H1 (cell line): ENCODE results near the gene ANO9. TPM values are rescaled to one million over a fixed set of nuclear protein-coding genes. Genes with fewer than 3 reads are reported as not detected.

Source experiments
- CTCF ChIA-PET: fragments of 300-600 bp; sonication (Branson Sonifier 250); formaldehyde crosslinking; loops from one replicate; lab custom pipeline; 2021; ENCODE audit not compliant: partially characterized antibody; lab: Charles Lee
- POLR2A ChIA-PET: fragments of 300-600 bp; sonication (Branson Sonifier 250); formaldehyde crosslinking; loops from one replicate; lab custom pipeline; 2021; ENCODE audit warnings: inconsistent platforms; ENCODE audit not compliant: partially characterized antibody; lab: Charles Lee
- DNase-seq, 2 experiments: peaks; one replicate each; pipeline versions ENCODE4 v3.0.0 to v3.0.0-alpha.2; 2010 to 2022; ENCODE audit warnings: low spot score in 2 of 2, low read depth in 1 of 2, mixed read lengths in 1 of 2
- FAIRE-seq: peaks from 2 replicates; lab custom pipeline; 2011; peaks lifted over from hg19 to GRCh38; lab: Jason Lieb, UNC
- H2AFZ ChIP-seq: 2 replicates; pipeline ENCODE4 v1.8.1; 2012; ENCODE audit warnings: low read length, inconsistent platforms
- H2AK5ac ChIP-seq: 2 replicates; pipeline ENCODE4 v1.6.1; 2013; ENCODE audit warnings: low read depth, low read length
- H2BK120ac ChIP-seq: replicated peaks from 2 replicates; pipeline ENCODE3; 2013; ENCODE audit warnings: low read depth, low read length, inconsistent platforms
- H2BK12ac ChIP-seq: 2 replicates; pipeline ENCODE4 v1.6.1; 2013; ENCODE audit warnings: low read depth, low read length
- H2BK15ac ChIP-seq: 2 replicates; pipeline ENCODE4 v1.6.1; 2013; ENCODE audit warnings: low read length
- H2BK20ac ChIP-seq: 2 replicates; pipeline ENCODE4 v1.6.1; 2013; ENCODE audit warnings: low read length
- H2BK5ac ChIP-seq: 2 replicates; pipeline ENCODE4 v1.6.1; 2013; ENCODE audit warnings: low read depth, low read length
- H3K14ac ChIP-seq: 2 replicates; pipeline ENCODE4 v1.6.1; 2013; ENCODE audit warnings: inconsistent platforms; ENCODE audit not compliant: insufficient read length
- H3K18ac ChIP-seq: 2 replicates; pipeline ENCODE4 v1.6.1; 2013; ENCODE audit warnings: low read length; ENCODE audit errors: extremely low read depth
- H3K23ac ChIP-seq: 2 replicates; pipeline ENCODE4 v1.6.1; 2013; ENCODE audit warnings: inconsistent platforms; ENCODE audit not compliant: insufficient read length
- H3K23me2 ChIP-seq: 2 replicates; pipeline ENCODE4 v1.6.1; 2013; ENCODE audit warnings: low read depth, low read length
- H3K27ac ChIP-seq: 2 replicates; pipeline ENCODE4 v1.6.1; 2011; ENCODE audit warnings: low read depth, low read length, inconsistent platforms
- H3K27me3 ChIP-seq, 4 experiments: replicated peaks in 1 of 4; 1 replicate in 1 of 4; 2 replicates in 3 of 4; pipeline versions ENCODE4 v1.6.1 to v1.8.1; 2011 to 2013; ENCODE audit warnings: low read length in 3 of 4, mild to moderate bottlenecking in 3 of 4, inconsistent platforms in 2 of 4, mixed read lengths in 2 of 4, moderate library complexity in 1 of 4; ENCODE audit not compliant: control insufficient read depth in 3 of 4, insufficient read depth in 3 of 4; ENCODE audit errors: extremely low read depth in 1 of 4
- H3K36me3 ChIP-seq, 4 experiments: 2 replicates each; pipeline versions ENCODE4 v1.6.1 to v1.8.1; 2011 to 2013; ENCODE audit warnings: mild to moderate bottlenecking in 4 of 4, low read length in 3 of 4, moderate library complexity in 2 of 4, control low read depth in 1 of 4, inconsistent platforms in 1 of 4; ENCODE audit not compliant: insufficient read depth in 4 of 4, control insufficient read depth in 2 of 4
- H3K4ac ChIP-seq: replicated peaks from 2 replicates; pipeline ENCODE3; 2013; ENCODE audit warnings: low read length, low read depth, mixed read lengths, inconsistent platforms; ENCODE audit not compliant: insufficient read length
- H3K4me1 ChIP-seq, 4 experiments: replicated peaks in 1 of 4; 1 replicate in 1 of 4; 2 replicates in 3 of 4; pipeline versions ENCODE4 v1.6.1 to v1.8.1; 2011 to 2013; ENCODE audit warnings: low read length in 3 of 4, inconsistent platforms in 2 of 4, mixed read lengths in 1 of 4; ENCODE audit not compliant: insufficient read depth in 4 of 4, control insufficient read depth in 3 of 4
- H3K4me2 ChIP-seq, 2 experiments: 2 replicates each; pipeline versions ENCODE4 v1.6.1 to v1.8.1; 2011 to 2013; ENCODE audit warnings: low read depth in 2 of 2, low read length in 2 of 2, control low read depth in 1 of 2, inconsistent platforms in 1 of 2, mild to moderate bottlenecking in 1 of 2; ENCODE audit not compliant: insufficient read depth in 1 of 2
- H3K4me3 ChIP-seq, 4 experiments: fragments of 200-600, 300-600 bp in 1 of 4; sonication (generic), shearing (Covaris generic), sonication (Bioruptor Twin) in 1 of 4; 2 replicates each; pipeline versions ENCODE4 v1.5.1 to v1.8.1; 2011 to 2016; ENCODE audit warnings: low read length in 4 of 4, low read depth in 3 of 4, control low read depth in 2 of 4, inconsistent platforms in 2 of 4, mild to moderate bottlenecking in 2 of 4, mixed read lengths in 1 of 4, moderate library complexity in 1 of 4; ENCODE audit not compliant: insufficient read depth in 2 of 4; ENCODE audit errors: extremely low read depth in 1 of 4
- H3K56ac ChIP-seq: replicated peaks from 2 replicates; pipeline ENCODE3; 2013; ENCODE audit warnings: low read depth, mild to moderate bottlenecking, mixed read lengths, low read length, inconsistent platforms; ENCODE audit not compliant: insufficient read length
- H3K79me1 ChIP-seq: 2 replicates; pipeline ENCODE4 v1.6.1; 2013; ENCODE audit warnings: low read depth, low read length, control low read depth
- H3K79me2 ChIP-seq, 2 experiments: 2 replicates each; pipeline versions ENCODE4 v1.6.1 to v1.8.1; 2012 to 2013; ENCODE audit warnings: low read length in 2 of 2, mild to moderate bottlenecking in 2 of 2, inconsistent platforms in 1 of 2; ENCODE audit not compliant: insufficient read depth in 2 of 2, control insufficient read depth in 1 of 2
- H3K9ac ChIP-seq, 4 experiments: replicated peaks in 1 of 4; 1 replicate in 1 of 4; 2 replicates in 3 of 4; pipeline versions ENCODE4 v1.6.1 to v1.8.1; 2011 to 2013; ENCODE audit warnings: low read depth in 3 of 4, low read length in 3 of 4, control low read depth in 2 of 4, mild to moderate bottlenecking in 2 of 4, moderate library complexity in 2 of 4, inconsistent platforms in 1 of 4; ENCODE audit errors: extremely low read depth in 1 of 4
- H3K9me3 ChIP-seq, 2 experiments: 2 replicates each; pipeline versions ENCODE4 v1.6.1 to v1.8.1; 2012 to 2013; ENCODE audit warnings: mild to moderate bottlenecking in 2 of 2, moderate library complexity in 2 of 2, control low read depth in 1 of 2, inconsistent platforms in 1 of 2, low read depth in 1 of 2, low read length in 1 of 2, mixed read lengths in 1 of 2; ENCODE audit not compliant: insufficient read depth in 2 of 2
- H4K20me1 ChIP-seq, 2 experiments: replicated peaks in 1 of 2; 2 replicates each; pipeline versions ENCODE3 to v1.8.1; 2011 to 2013; ENCODE audit warnings: inconsistent platforms in 2 of 2, low read length in 2 of 2, mild to moderate bottlenecking in 1 of 2; ENCODE audit not compliant: insufficient read depth in 2 of 2, control insufficient read depth in 1 of 2
- H4K5ac ChIP-seq: 2 replicates; pipeline ENCODE4 v1.6.1; 2013; ENCODE audit warnings: low read length, low read depth, mixed read lengths, inconsistent platforms; ENCODE audit not compliant: insufficient read length
- H4K8ac ChIP-seq: 2 replicates; pipeline ENCODE4 v1.8.0; 2013; ENCODE audit warnings: mild to moderate bottlenecking, moderate library complexity, low read length, inconsistent platforms; ENCODE audit not compliant: insufficient read depth; ENCODE audit errors: extremely low read depth
- H4K91ac ChIP-seq: replicated peaks from 2 replicates; pipeline ENCODE3; 2013; ENCODE audit warnings: low read length, mixed read lengths, inconsistent platforms; ENCODE audit not compliant: insufficient read length
- GTF2F1 ChIP-seq: IDR thresholded peaks from 2 replicates; pipeline ENCODE4 v1.6.1; 2012; ENCODE audit warnings: low read depth, low read length, improper control_type of control experiment, borderline replicate concordance
- PHF8 ChIP-seq: fragments of 200-600 bp; sonication (generic); conservative IDR thresholded peaks from 2 replicates; pipeline ENCODE4 v1.7.1; 2012; ENCODE audit warnings: low read depth, mild to moderate bottlenecking, inconsistent platforms, low read length, moderate library complexity
- USF2 ChIP-seq: IDR thresholded peaks from 2 replicates; pipeline ENCODE4 v1.6.1; 2011; ENCODE audit warnings: low read length, improper control_type of control experiment
- WGBS, 2 experiments: shearing (Covaris generic) in 1 of 2; methylation state at CpG; one replicate each; pipeline versions ENCODE4 v1.1.6 to v1.1.7; 2013 to 2015; ENCODE audit warnings: low lambda C conversion rate in 2 of 2, mixed read lengths in 2 of 2, inconsistent platforms in 1 of 2, low coverage in 1 of 2, missing lambda C conversion rate in 1 of 2; ENCODE audit not compliant: insufficient replicate concordance in 2 of 2, insufficient coverage in 1 of 2, insufficient read length in 1 of 2; ENCODE audit errors: extremely low coverage in 1 of 2, missing lambda C conversion rate in 1 of 2; 5-methylcytosine and 5-hydroxymethylcytosine counted together
- polyA plus RNA-seq, 7 experiments: library from polyadenylated mRNA; depleted of rRNA in 3 of 7; stranded (reverse) in 5 of 7; unstranded in 2 of 7; fragments of >200 nt in 5 of 7; fragments of 200-250 nt in 2 of 7; gene quantifications; 1 replicate in 5 of 7; 2 replicates in 1 of 7; 4 replicates in 1 of 7; pipeline versions ENCODE4 v1.2.1 to v1.2.3, GENCODE V29; 2011 to 2013; ENCODE audit warnings: missing spikeins in 2 of 7, mixed read lengths in 2 of 7
- total RNA-seq: library from RNA; stranded (reverse); fragmentation: NEBNext Ultra II Directional; extraction: Animal tissue kit (Norgen Biotek cat#: 25700); gene quantifications from 2 replicates; pipeline ENCODE4 v1.2.1, GENCODE V29; 2021

Gene ANO9
- total and polyA plus RNA-seq, 2 of the 8 experiments (the other 6 are each of a cell fraction or from before 2014, with no cell fraction given): 20.0 to 20.7 TPM

GRCh38 chr11:475941-476340, 34.1 kb upstream of the ANO9 start:
- H3K79me1 ChIP-seq: peaks cover 16% of the 10 kb centered on the region
- H4K91ac ChIP-seq: no peak overlapping the region
- no peak overlapping the region for H3K56ac ChIP-seq
- peaks cover 0 to 9% of the 10 kb centered on the region in 2 experiments for H4K20me1 ChIP-seq
- no peak overlapping the region for H2BK12ac ChIP-seq
- H3K18ac ChIP-seq: no peak overlapping the region
- ChIA-PET POLR2A (interaction anchor here (0.8 to 1.3 kb wide), 4 partner anchors 9 to 59 kb away, joined by 3 to 4 read pairs (median 3); no protein-coding TSS in a partner anchor), CTCF (interaction anchor here (0.6 to 1.5 kb wide), 8 partner anchors 22 to 123 kb away, joined by 3 to 6 read pairs (median 3); no protein-coding TSS in a partner anchor)
- no peak overlapping the region for H3K23ac ChIP-seq
- peaks cover 7 to 33% of the 10 kb centered on the region in 2 experiments for H3K79me2 ChIP-seq
- no peak overlapping the region for H4K5ac ChIP-seq
- no peak overlapping the region for H2AFZ ChIP-seq
- no peak for TF ChIP-seq USF2
- no peak for TF ChIP-seq GTF2F1
- no peak for TF ChIP-seq PHF8
- H2AK5ac ChIP-seq: no peak overlapping the region; the same call in 1 of the 2 replicates
- no peak overlapping the region for H2BK15ac ChIP-seq
- H3K23me2 ChIP-seq: no peaks in the 10 kb centered on the region
- no peaks in the 10 kb centered on the region for H3K9me3 ChIP-seq
- H4K8ac ChIP-seq: no peak overlapping the region
- DNase-seq (no peak), FAIRE-seq (no peak)
- H2BK120ac ChIP-seq: no peak overlapping the region
- H3K36me3 ChIP-seq: peaks cover 0 to 7% (median 2%) of the 10 kb centered on the region in 4 experiments; a peak in 2 of 8 replicates
- no peak overlapping the region for H3K4me3 ChIP-seq
- 90% methylated on average over 9 of the region's 9 CpGs; no CpG with 5 or more reads in 1 of the 2 experiments for WGBS, 2 experiments
- peaks cover 0 to 3% (median under 1%) of the 10 kb centered on the region in 4 experiments; a peak in 2 of 7 replicates for H3K4me1 ChIP-seq
- H3K27me3 ChIP-seq: no peaks in the 10 kb centered on the region
- peak overlapping the region; percentile 32; the same call in 1 of the 2 replicates for H2BK5ac ChIP-seq
- H3K9ac ChIP-seq: no peak overlapping the region
- H2BK20ac ChIP-seq: no peak overlapping the region
- H3K4ac ChIP-seq: no peak overlapping the region
- H3K14ac ChIP-seq: no peak overlapping the region
- H3K4me2 ChIP-seq: no peak overlapping the region
- H3K27ac ChIP-seq: no peak overlapping the region
